Fibroblast of villous mesenchyme (primary cell): ENCODE data around the gene MAPK14. TPM values are rescaled to one million over a fixed set of nuclear protein-coding genes. Genes with fewer than 3 reads are reported as not detected.

Experiments
- DNase-seq: peaks from one replicate; pipeline ENCODE4 v3.0.0-alpha.2; 2010; ENCODE audit warnings: low read depth
- H3K4me3 ChIP-seq: 2 replicates; pipeline ENCODE4 v1.5.1; 2011; ENCODE audit warnings: low read depth, mild to moderate bottlenecking, low read length
- total RNA-seq: library from RNA; depleted of rRNA; stranded (reverse); fragments of >200 nt; gene quantifications from 2 replicates; pipeline ENCODE4 v1.2.3, GENCODE V29; 2012
- TF ChIP-seq, protein P1 (sequence below): IDR thresholded peaks from 2 replicates; pipeline ENCODE4 v1.5.1; 2012; ENCODE audit warnings: low read depth, mild to moderate bottlenecking, low read length; ENCODE audit not compliant: insufficient read depth

The MAPK14 gene
- total RNA-seq, 1 donor, result 86.8 TPM

DNA sequence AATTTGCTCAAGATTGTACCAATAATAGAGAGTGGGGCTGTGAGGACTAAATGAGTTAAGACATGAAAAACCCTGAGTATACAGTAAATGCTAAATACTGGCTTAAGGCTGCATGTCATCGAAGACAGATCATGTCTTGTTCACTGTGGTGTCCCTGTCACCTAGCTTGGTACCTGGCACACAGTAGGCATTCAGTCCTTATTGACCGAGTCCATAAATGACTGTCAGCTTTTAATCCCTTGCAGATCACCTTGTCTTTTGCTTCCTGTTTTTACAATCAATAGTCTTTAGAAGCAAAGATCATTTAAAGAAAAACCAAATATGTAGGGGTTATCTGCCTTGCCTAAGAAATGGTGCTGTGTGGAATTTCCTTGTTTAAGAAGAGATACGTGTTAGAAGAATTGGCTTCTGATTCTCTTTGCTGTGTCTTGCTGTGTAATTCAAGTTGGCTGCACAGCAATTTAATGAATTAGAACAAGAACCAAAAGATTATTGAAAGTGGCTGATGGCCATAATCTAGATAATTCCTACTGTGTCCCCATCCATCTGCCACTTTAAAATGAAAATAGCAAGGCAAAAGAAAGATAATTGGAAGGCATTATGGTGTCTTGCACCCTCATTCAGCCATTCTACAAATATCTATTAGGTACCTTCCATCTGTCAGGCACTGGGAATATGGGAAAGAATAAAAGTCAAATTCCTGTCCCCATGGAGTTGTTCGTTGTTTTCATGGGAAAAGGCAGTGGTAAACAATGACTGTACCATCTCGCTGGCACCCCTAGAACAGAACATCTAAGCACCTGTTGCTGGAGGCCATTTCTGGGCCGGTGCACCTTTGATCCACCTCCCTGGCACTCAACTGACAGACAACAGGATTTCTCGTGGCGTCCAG, 90.3 kb downstream of the MAPK14 start:
- TF ChIP-seq, protein P1, sequence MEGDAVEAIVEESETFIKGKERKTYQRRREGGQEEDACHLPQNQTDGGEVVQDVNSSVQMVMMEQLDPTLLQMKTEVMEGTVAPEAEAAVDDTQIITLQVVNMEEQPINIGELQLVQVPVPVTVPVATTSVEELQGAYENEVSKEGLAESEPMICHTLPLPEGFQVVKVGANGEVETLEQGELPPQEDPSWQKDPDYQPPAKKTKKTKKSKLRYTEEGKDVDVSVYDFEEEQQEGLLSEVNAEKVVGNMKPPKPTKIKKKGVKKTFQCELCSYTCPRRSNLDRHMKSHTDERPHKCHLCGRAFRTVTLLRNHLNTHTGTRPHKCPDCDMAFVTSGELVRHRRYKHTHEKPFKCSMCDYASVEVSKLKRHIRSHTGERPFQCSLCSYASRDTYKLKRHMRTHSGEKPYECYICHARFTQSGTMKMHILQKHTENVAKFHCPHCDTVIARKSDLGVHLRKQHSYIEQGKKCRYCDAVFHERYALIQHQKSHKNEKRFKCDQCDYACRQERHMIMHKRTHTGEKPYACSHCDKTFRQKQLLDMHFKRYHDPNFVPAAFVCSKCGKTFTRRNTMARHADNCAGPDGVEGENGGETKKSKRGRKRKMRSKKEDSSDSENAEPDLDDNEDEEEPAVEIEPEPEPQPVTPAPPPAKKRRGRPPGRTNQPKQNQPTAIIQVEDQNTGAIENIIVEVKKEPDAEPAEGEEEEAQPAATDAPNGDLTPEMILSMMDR, result no peak
- no peak for DNase-seq

DNA sequence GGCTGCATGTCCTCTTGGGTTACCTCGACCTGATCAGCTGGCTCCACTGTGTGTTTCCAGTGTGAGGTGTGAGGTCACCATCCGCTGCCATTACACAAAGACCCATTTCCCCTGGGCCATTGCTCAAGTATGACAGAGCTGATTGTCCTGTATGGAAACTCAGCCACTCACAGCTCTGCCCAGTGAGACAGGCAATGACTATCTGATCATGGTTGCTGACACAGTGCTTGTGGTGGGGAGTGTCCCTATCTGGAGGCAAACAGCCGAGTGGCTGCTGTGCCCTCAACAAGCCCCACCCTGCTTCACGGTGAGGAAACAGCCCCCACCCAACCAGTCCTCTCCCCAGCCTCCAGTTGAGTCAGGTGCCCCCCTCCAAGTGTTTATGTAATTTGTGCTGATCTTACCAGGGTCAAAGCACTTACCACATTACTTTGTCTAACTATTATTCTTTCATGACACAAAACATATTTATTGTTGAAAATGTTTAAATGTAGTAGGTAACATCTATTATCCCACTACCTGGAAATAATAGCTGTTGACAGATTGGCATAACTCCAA, 91.0 kb downstream of the MAPK14 start:
- DNase-seq, result no peak
- no peak overlapping the region for H3K4me3 ChIP-seq
- TF ChIP-seq, protein P1, result no peak

More for the DNA sequence above, 90.3 kb downstream of the MAPK14 start:
- no peak overlapping the region for H3K4me3 ChIP-seq

DNA sequence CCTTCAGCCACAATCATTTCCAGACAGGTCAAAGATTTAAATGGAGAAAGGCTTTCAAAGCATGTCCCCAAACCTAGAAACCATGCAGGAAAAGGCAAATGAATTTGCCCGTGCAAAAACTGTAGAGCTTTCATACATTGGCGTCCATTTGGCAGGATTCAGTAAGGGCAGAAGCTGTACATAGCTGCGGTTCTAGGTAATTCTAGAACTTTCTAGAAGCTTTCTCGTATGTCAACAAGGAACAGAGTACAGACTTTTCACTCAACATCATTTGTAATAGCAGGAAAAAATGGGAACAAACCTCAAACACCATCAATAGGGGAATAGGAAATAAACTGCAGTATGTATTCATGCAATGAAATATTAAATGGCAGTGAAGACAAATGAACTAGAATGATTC, 91.6 kb downstream of the MAPK14 start:
- H3K4me3 ChIP-seq, result no peak overlapping the region
- TF ChIP-seq, protein P1, result no peak
- no peak for DNase-seq

DNA sequence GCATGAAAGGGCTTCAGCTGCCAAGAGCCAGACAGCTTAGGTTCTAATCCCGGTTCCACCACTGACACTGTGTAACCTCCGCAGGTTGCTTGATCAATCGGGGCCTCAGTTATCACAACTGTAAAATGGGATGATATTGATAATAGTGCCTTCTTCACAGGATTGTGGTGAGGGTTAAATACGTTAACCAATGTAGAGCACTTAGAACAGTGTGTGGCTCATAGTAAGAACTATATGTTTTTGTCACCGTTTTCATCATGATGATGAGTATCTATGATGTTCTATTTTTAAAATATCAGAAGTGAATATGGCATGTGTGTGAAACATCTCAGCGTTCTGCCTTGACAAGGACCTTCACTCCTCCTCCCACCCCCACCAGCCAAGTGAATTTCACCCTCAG, 92.4 kb downstream of the MAPK14 start:
- H3K4me3 ChIP-seq, result no peak overlapping the region
- TF ChIP-seq, protein P1, result no peak
- no peak for DNase-seq

DNA sequence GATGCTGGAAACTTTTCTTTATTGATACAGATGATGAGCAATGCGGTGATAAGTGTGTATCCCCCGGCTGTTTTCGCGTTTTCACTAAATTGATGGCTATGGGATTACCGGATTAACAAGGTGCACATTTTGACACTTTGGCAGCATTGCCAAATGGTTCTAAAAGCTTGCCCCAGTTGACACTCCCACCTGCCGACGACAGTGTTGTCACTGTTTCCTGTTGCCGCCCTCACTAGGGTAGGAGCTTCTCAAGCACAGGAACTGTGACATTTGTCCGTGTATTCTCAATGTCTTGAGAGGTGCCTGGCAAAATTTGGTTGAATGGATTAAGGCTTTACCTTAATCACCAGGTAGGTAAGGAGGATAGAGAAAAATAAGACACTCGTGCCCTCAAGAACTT, 92.9 kb downstream of the MAPK14 start:
- no peak overlapping the region for H3K4me3 ChIP-seq
- DNase-seq, result no peak
- TF ChIP-seq, protein P1, result no peak

DNA sequence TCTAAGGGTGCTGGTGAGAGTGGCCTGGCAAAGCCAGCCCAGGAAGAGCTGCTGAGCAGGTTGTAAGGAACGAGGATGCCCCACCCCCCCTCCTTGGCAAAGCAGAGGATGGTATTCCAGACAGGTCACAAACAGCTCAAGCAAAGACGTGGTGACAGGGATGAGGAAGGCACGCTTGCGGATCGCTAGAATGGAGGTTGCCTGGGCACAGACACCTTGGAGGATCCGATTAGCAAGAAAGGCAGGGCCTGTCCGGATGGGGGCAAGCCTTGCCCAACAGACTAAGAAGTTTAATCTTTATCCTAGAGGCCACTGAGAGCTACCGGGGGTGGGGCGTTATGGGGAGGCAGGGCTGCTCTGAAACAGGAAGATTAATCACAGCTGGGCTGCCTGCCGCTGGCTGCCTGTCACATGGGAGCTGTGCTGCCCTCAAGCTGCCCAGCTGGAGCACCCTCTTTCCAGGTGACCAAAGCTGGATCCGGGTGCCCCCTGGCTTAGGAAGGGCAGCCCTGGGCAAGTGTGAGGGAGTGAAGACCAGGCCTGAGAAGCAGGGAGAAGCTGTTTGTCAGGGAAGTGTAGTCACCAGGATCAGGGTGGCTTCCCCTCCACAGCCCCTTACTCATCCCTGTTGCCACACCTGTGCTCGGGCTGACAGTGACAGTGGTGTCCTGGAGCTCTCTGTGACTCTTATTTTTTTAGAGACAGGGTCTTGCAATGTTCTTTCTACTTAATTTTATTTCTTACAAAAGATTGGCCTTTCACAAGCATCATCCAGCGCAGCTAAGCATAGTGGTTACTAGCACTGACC, 93.6 kb downstream of the MAPK14 start:
- TF ChIP-seq, protein P1, result no peak
- peak; percentile 61 for DNase-seq
- H3K4me3 ChIP-seq, result no peak overlapping the region
